Osteocyte (in vitro differentiated cells): ENCODE measurements around the gene NUS1. TPM values are rescaled to one million over a fixed set of nuclear protein-coding genes. Genes with fewer than 3 reads are reported as not detected.
"Not testable (repeated sequence)": the region's sequence is repeated elsewhere in the genome, so short reads cannot be mapped to it uniquely, and the experiment has no call there.

Experiments
- DNase-seq: peaks from one replicate; pipeline ENCODE4 v3.0.0; 2021; ENCODE audit warnings: mixed read lengths; ENCODE audit not compliant: unreplicated experiment; ENCODE audit errors: extremely low spot score
- H3K27ac Mint-ChIP-seq: one replicate; pipeline ENCODE4 v1.8.0; 2021; ENCODE audit warnings: mild to moderate bottlenecking, mixed read lengths; ENCODE audit not compliant: unreplicated experiment
- H3K27me3 Mint-ChIP-seq: one replicate; pipeline ENCODE4 v1.8.0; 2021; ENCODE audit warnings: mixed read lengths; ENCODE audit not compliant: unreplicated experiment
- H3K36me3 Mint-ChIP-seq: one replicate; pipeline ENCODE4 v1.8.0; 2021; ENCODE audit warnings: mixed read lengths; ENCODE audit not compliant: unreplicated experiment
- H3K4me1 Mint-ChIP-seq: one replicate; pipeline ENCODE4 v1.8.0; 2021; ENCODE audit warnings: mixed read lengths; ENCODE audit not compliant: unreplicated experiment
- H3K4me3 Mint-ChIP-seq: one replicate; pipeline ENCODE4 v1.8.0; 2021; ENCODE audit warnings: mild to moderate bottlenecking, moderate library complexity, mixed read lengths; ENCODE audit not compliant: unreplicated experiment
- H3K9me3 Mint-ChIP-seq: one replicate; pipeline ENCODE4 v1.8.0; 2021; ENCODE audit warnings: mixed read lengths; ENCODE audit not compliant: unreplicated experiment
- total RNA-seq: library from RNA; stranded (reverse); gene quantifications from 2 replicates; pipeline ENCODE4 v1.2.1, GENCODE V29; 2021
- TF ChIP-seq, protein P1 (sequence below): fragments of 200-600 bp; sonication (generic); IDR thresholded peaks from 2 replicates; pipeline ENCODE4 v1.5.0; 2021; ENCODE audit warnings: antibody characterized with exemption, mild to moderate bottlenecking, moderate library complexity

Gene NUS1
- total RNA-seq, 1 donor from 2014 or later: 28.1 TPM

DNA sequence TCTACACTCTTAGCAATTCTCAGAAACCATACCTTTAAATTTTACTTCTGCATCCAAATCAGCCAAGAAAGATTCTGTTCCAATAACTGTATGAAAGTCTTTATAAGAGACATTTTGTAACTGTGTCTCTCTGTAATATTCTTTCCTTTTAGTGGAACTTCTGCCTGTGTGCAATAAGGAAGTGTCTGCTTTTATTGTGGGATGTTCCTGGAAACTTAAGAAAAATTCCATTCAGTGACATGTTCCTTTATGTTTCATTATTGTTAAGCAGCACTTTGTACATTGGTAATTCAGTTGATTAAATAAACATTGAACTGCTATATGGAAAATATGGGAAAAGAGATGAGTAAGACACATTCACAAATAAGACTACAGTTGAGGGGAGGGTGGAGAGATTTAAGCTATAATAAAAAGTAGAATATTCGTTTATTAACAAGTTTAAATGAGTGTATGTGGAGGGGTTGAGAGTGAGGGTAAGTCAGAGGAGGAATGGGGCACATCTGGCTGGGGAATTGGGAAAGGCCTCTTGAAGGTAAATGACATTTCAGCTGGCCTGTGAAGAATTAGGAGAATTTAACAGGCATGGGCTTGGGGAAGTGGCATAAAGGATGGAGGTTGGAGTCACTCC lies 11.9 kb downstream of the NUS1 start:
- no peak overlapping the region for H3K27ac Mint-ChIP-seq
- no peak overlapping the region for H3K4me3 Mint-ChIP-seq
- H3K9me3 Mint-ChIP-seq: no peaks in the 10 kb centered on the region
- TF ChIP-seq, protein P1, sequence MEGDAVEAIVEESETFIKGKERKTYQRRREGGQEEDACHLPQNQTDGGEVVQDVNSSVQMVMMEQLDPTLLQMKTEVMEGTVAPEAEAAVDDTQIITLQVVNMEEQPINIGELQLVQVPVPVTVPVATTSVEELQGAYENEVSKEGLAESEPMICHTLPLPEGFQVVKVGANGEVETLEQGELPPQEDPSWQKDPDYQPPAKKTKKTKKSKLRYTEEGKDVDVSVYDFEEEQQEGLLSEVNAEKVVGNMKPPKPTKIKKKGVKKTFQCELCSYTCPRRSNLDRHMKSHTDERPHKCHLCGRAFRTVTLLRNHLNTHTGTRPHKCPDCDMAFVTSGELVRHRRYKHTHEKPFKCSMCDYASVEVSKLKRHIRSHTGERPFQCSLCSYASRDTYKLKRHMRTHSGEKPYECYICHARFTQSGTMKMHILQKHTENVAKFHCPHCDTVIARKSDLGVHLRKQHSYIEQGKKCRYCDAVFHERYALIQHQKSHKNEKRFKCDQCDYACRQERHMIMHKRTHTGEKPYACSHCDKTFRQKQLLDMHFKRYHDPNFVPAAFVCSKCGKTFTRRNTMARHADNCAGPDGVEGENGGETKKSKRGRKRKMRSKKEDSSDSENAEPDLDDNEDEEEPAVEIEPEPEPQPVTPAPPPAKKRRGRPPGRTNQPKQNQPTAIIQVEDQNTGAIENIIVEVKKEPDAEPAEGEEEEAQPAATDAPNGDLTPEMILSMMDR: no peak
- no peaks in the 10 kb centered on the region for H3K27me3 Mint-ChIP-seq
- peaks cover 9% of the 10 kb centered on the region for H3K4me1 Mint-ChIP-seq
- no peak for DNase-seq
- H3K36me3 Mint-ChIP-seq: peaks cover 4% of the 10 kb centered on the region

DNA sequence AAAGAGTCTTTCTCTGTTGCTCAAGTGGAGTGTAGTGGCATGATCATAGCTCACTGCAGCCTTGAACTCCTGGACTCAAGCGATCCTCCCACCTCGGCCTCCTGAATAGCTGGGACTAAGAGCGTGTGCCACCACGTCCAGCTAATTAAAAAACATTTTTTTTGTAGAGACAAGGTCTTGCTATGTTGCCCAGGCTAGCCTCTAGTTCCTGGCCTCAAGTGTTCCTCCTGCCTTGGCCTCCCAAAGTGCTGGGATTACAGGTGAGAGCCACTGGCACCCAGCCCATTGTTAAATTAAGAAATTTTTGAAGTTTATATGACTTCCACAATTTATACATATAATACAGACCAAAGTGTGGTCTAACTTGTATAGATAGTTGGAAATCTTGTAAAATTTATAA lies 14.3 kb downstream of the NUS1 start:
- H3K9me3 Mint-ChIP-seq, H3K4me3 Mint-ChIP-seq, DNase-seq, H3K4me1 Mint-ChIP-seq, H3K27me3 Mint-ChIP-seq, H3K27ac Mint-ChIP-seq: not testable (repeated sequence)
- peaks cover 12% of the 10 kb centered on the region for H3K36me3 Mint-ChIP-seq

GRCh38 chr6:117706504-117706903 lies 31.2 kb downstream of the NUS1 start:
- no peaks in the 10 kb centered on the region for H3K4me1 Mint-ChIP-seq
- no peaks in the 10 kb centered on the region for H3K9me3 Mint-ChIP-seq
- no peak overlapping the region for H3K4me3 Mint-ChIP-seq
- H3K27me3 Mint-ChIP-seq: no peaks in the 10 kb centered on the region
- no peak for DNase-seq
- peaks cover 24% of the 10 kb centered on the region for H3K36me3 Mint-ChIP-seq
- H3K27ac Mint-ChIP-seq: no peak overlapping the region
- TF ChIP-seq, protein P1: no peak

GRCh38 chr6:117706936-117707509 lies 31.8 kb downstream of the NUS1 start:
- H3K4me1 Mint-ChIP-seq, DNase-seq, H3K4me3 Mint-ChIP-seq, H3K27me3 Mint-ChIP-seq, H3K9me3 Mint-ChIP-seq, H3K27ac Mint-ChIP-seq: not testable (repeated sequence)
- peaks cover 25% of the 10 kb centered on the region for H3K36me3 Mint-ChIP-seq

- Mint-ChIP-seq H3K9me3 (peaks cover 7% of the 10 kb centered on the region), H3K27ac (no peak overlapping the region), H3K27me3 (no peaks in the 10 kb centered on the region), H3K36me3 (peaks cover 21% of the 10 kb centered on the region), H3K4me3 (no peak overlapping the region), H3K4me1 (no peaks in the 10 kb centered on the region)
- DNase-seq: no peak
- TF ChIP-seq, protein P1: no peak
Observed at GRCh38 chr6:117711369-117711768, 36.1 kb downstream of the NUS1 start.

DNA sequence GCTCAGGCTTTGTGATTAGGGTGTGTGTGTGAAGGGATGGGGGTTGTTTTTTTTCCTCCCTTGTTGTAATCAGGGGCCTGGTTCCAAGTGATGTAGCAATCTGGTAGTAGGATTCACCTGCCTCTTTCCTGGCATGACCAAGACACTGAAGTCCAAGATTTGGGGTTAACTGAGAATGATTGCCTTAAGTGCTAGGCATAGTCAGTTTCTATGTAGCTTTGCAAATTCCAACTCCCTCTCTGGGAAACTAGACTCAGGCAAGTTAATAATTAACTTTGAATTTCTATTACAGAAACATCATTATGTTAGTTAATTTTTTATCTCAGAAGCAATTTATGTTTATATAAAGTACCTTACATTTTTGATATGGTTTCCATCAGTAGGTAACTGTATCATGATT lies 43.6 kb downstream of the NUS1 start:
- Mint-ChIP-seq H3K9me3 (peaks cover 30% of the 10 kb centered on the region), H3K27ac (no peak overlapping the region), H3K36me3 (no peaks in the 10 kb centered on the region), H3K4me3 (no peak overlapping the region), H3K27me3 (no peaks in the 10 kb centered on the region), H3K4me1 (no peaks in the 10 kb centered on the region)
- no peak for DNase-seq
- TF ChIP-seq, protein P1: no peak

DNA sequence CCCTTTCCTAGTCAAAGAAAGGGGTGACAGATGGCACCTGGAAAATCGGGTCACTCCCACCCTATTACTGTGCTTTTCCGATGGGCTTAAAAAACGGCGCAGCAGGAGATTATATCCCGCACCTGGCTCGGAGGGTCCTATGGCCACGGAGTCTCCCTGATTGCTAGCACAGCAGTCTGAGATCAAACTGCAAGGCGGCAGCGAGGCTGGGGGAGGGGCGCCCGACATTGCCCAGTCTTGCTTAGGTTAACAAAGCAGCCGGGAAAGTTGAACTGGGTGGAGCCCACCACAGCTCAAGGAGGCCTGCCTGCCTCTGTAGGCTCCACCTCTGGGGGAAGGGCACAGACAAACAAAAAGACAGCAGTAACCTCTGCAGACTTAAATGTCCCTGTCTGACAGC lies 46.3 kb downstream of the NUS1 start:
- not testable (repeated sequence) for H3K27ac Mint-ChIP-seq
- peaks cover 21% of the 10 kb centered on the region for H3K9me3 Mint-ChIP-seq

More for the DNA sequence above, 46.3 kb downstream of the NUS1 start:
- DNase-seq, H3K4me1 Mint-ChIP-seq, H3K36me3 Mint-ChIP-seq, H3K27me3 Mint-ChIP-seq, H3K4me3 Mint-ChIP-seq: not testable (repeated sequence)
